Measurements from ENCODE around the gene CARD11. TPM values are rescaled to one million over a fixed set of nuclear protein-coding genes. Genes with fewer than 3 reads are reported as not detected.

Gene CARD11
- total and polyA plus RNA-seq, 2 experiments from 2014 or later: 17.7 to 29.0 TPM

DNA sequence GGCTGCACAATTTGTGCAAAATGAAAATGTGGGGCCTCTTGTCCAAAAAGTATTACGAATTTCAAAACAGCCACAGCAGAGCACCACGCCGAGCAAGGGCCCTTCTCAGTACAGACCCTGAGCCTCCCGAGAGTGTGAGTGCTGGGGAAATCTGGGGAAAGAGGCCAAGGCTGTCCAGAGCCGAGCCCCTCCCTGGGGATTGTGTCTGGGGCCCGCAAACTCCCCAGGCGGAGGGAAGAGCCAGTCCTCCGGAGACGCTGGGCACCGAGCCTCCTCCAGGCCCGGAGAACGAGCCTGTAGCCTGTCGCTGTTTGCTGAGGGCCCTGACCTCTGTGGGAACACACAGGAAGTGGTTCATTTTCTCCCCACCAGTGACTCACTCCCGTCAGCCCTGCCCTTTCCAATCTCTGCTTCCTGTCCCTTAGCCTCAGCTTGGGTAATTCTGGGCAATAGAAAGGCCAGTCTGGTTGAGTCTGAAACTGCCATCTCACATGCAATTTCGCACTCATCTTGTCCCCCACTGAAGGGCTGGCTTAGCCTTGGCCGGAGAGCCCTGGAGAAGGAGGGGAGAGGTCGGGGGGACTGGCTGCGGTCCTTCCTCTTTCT lies 180.1 kb downstream of the CARD11 start (continued):
- TF ChIP-seq ZNF462 (CRISPR knock-in tag; IDR thresholded peaks at IDR 0.05): no peak
- TF ChIP-seq, protein P1, sequence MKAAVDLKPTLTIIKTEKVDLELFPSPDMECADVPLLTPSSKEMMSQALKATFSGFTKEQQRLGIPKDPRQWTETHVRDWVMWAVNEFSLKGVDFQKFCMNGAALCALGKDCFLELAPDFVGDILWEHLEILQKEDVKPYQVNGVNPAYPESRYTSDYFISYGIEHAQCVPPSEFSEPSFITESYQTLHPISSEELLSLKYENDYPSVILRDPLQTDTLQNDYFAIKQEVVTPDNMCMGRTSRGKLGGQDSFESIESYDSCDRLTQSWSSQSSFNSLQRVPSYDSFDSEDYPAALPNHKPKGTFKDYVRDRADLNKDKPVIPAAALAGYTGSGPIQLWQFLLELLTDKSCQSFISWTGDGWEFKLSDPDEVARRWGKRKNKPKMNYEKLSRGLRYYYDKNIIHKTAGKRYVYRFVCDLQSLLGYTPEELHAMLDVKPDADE (IDR thresholded peaks at IDR 0.05): no peak

DNA sequence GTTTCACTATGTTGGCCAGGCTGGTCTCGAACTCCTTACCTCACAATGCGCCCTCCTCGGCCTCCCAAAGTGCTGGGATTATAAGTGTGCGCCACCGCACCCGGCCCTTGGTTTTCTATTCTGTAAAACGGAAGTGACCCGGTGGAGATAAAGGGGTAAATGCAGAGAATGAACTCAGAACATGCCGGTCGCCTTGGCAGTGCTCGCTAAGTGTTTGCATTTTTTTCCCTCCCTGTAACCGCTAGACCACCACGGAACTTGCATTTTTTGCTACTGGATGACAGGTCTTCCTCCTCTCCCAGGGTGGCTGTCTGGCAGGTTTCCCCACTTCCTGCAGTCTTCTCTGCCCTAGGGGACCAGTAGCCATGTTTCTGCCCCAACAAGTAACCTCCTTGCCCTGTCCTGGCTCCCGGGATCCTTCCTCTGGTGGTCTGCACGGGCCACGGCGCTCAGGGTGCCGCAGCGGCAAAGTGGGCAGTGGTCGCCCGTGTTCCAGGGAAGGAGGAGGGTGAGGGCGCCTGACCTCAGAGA lies 180.8 kb downstream of the CARD11 start:
- Mint-ChIP-seq H3K27me3 (ENCODE audit: insufficient read depth, low read depth, poor library complexity) (peaks cover 7% of the 10 kb centered on the region), H3K36me3 (ENCODE audit: low read depth) (no peaks in the 10 kb centered on the region), H3K9me3 (no peaks in the 10 kb centered on the region), H3K27ac (peak overlapping the region; percentile 72; the same call in 1 of the 2 replicates), H3K4me1 (peaks cover 14% of the 10 kb centered on the region), H3K4me3 (no peak overlapping the region)
- Histone ChIP-seq H3K36me3 (ENCODE audit: insufficient read depth) (no peaks in the 10 kb centered on the region), H3K27me3 (ENCODE audit: insufficient read depth) (no peaks in the 10 kb centered on the region), H3K4me1 (ENCODE audit: insufficient read depth) (peaks cover 13% of the 10 kb centered on the region; the same call in 1 of the 2 replicates), H2AFZ (peak overlapping the region; percentile 95), H3K79me2 (replicated peaks; ENCODE audit: insufficient read depth) (no peaks in the 10 kb centered on the region), H3F3A (replicated peaks; ENCODE audit: low read depth) (0 out of 2 replicates have a peak, but pooled peaks cover 7% of the 10 kb centered on the region), H3K27ac (ENCODE audit: low read depth) (no peak overlapping the region), H4K20me1 (replicated peaks; ENCODE audit: insufficient read depth) (no peaks in the 10 kb centered on the region), H3K4me2 (no peak overlapping the region), H3K4me3 (no peak overlapping the region), H3K9me2 (ENCODE audit: insufficient read depth) (no peaks in the 10 kb centered on the region)
- ATAC-seq (no peak), DNase-seq (ENCODE audit: low spot score) (no peak)
- TF ChIP-seq EZH2phosphoT487 (IDR thresholded peaks at IDR 0.05; ENCODE audit: unreplicated experiment): no peak
- TF ChIP-seq NANOG (IDR thresholded peaks at IDR 0.05; ENCODE audit: borderline replicate concordance): no peak
- TF ChIP-seq CTCF (conservative IDR thresholded peaks at IDR 0.05; ENCODE audit: low read depth in 2 of 2): no peak
- no peak for TF ChIP-seq ZNF462 (CRISPR knock-in tag; IDR thresholded peaks at IDR 0.05)
